Left lung (tissue), 10 donors: ENCODE measurements around the gene CLIC3. TPM values are rescaled to one million over a fixed set of nuclear protein-coding genes. Genes with fewer than 3 reads are reported as not detected.

Experiments used
- ATAC-seq: fragments of 200-7000 bp; cut with Tn5 transposase; one replicate; pipeline ENCODE4 v1.9.1; 2020; ENCODE audit warnings: moderate library complexity
- DNase-seq, 4 donors: peaks; one replicate each; pipeline ENCODE4 v3.0.0-alpha.2; 2013 to 2020
- H3K27ac ChIP-seq, 2 donors: fragments of 200-600 bp; sonication (generic) in 1 of 2; one replicate each; pipeline versions ENCODE4 v1.5.0 to v1.8.0; 2020 to 2021
- H3K27me3 ChIP-seq, 2 donors: fragments of 200-600 bp; sonication (generic) in 1 of 2; one replicate each; pipeline versions ENCODE4 v1.5.0 to v1.8.0; 2020 to 2021
- H3K36me3 ChIP-seq, 2 donors: fragments of 200-600 bp; sonication (generic) in 1 of 2; one replicate each; pipeline versions ENCODE4 v1.5.0 to v1.8.0; 2020 to 2021
- H3K4me1 ChIP-seq, 2 donors: fragments of 200-600 bp; one replicate each; pipeline ENCODE4 v1.8.0; 2021
- H3K4me3 ChIP-seq, 2 donors: fragments of 200-600 bp; sonication (generic) in 1 of 2; one replicate each; pipeline versions ENCODE4 v1.5.0 to v1.8.0; 2020 to 2021; ENCODE audit warnings: mild to moderate bottlenecking in 1 of 2
- H3K9me3 ChIP-seq, 2 donors: fragments of 200-600 bp; sonication (generic) in 1 of 2; one replicate each; pipeline versions ENCODE4 v1.5.0 to v1.8.0; 2020 to 2021
- CTCF ChIP-seq, 2 donors: fragments of 200-600 bp; sonication (generic) in 1 of 2; IDR thresholded peaks; one replicate each; pipeline versions ENCODE4 v1.5.0 to v1.8.0; 2021; ENCODE audit warnings: antibody characterized with exemption in 2 of 2
- intact Hi-C, 2 donors: fragments of 100-400 bp; cut with DNase I; formaldehyde crosslinking; loops; one replicate each; pipeline versions ENCODE4 v1.11.2 to v1.14.2; 2022
- polyA plus RNA-seq, 6 donors: library from polyadenylated mRNA; unstranded; fragments of 120-200 nt; gene quantifications; one replicate each; pipeline ENCODE4 v1.2.1, GENCODE V29; 2013; ENCODE audit not compliant: insufficient read length in 6 of 6
- total RNA-seq, 2 donors: library from RNA; stranded (reverse); fragmentation: NEBNext Ultra II Directional; extraction: Animal tissue kit (Norgen Biotek cat#: 25700); gene quantifications; one replicate each; pipeline ENCODE4 v1.2.1, GENCODE V29; 2021
- donor health status: DM: no; HTN: yes; CAD: no.
- donor health status: DM: no; HTN: no; CAD: no.

The CLIC3 gene
- total and polyA plus RNA-seq, 8 donors, result 30.7 to 85.4 (median 42.3) TPM

DNA sequence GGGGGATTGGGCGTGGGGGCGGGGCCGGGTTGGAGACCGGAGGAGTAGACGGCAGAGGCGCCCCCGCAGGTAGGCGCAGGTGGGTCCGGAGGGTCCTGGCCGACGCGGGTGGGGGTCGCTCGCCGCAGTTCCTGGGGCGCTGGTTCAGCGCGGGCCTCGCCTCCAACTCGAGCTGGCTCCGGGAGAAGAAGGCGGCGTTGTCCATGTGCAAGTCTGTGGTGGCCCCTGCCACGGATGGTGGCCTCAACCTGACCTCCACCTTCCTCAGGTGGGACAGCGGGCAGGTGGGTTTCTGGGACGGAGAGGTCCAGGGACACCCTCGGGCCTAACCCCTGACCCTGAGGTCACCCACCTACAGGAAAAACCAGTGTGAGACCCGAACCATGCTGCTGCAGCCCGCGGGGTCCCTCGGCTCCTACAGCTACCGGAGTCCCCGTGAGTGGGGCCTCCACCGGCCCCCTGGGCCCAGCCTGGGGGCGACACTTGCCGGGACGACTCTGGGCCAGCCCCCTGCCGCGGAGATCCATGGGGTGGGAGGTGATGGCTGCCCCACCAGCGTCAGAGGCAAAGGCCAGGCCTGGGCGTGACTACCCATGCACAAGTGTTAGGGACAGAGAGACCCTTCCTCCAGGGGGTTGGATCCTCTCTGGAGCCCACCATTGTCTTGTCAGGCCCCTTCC lies 17.4 kb downstream of the CLIC3 start:
- Histone ChIP-seq H3K4me3 (no peak overlapping the region), H3K4me1 (peaks cover 17 to 45% of the 10 kb centered on the region in 2 donors), H3K36me3 (no peaks in the 10 kb centered on the region), H3K27me3 (peaks cover 0 to 46% of the 10 kb centered on the region in 2 donors), H3K27ac (peak overlapping the region in 1 of 2 donors; percentile 78), H3K9me3 (no peaks in the 10 kb centered on the region)
- TF ChIP-seq CTCF (IDR thresholded peaks at IDR 0.05), result no peak
- ATAC-seq (no peak), DNase-seq (no peak)
- intact Hi-C loops, result no loop called here

DNA sequence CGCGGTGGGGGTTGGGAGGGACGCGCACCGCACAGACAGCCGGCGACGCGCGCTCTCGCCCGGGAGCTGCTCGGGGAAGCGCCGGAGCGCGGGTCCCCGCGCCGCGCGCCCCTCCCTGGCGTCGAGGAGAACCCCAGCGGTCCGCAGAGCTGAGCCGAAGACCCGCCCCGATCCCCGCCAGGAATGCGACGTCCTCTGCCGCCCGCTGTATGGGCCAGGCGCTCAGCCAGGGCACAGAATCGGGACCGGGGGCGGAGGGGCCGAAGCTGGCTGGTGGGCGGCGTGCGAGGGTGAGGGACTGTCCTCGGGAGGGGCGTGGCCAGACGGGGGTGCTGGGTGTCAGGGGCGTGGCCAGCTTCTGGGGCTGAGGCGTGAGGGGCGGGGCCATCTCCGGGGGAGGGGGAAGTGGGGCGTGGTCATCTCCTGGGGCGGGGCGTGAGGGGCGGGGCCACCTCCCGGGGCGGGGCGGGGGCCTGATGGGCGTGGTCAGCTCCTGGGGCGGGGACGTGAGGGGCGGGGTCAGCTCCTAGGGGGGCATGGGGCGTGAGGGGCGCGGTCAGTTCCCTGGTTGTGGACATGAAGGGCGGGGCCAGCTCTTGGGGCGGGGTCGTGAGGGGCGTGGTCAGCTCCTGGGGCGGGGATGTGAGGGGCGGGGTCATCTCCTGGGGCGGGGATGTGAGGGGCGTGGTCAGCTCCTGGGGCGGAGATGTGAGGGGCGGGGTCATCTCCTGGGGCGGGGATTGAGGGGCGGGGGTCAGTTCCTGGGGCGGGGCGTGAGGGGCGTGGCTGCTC lies 18.1 kb downstream of the CLIC3 start:
- DNase-seq, result peak in 3 of 4 donors; percentile 50 to 78 (median 68)
- Histone ChIP-seq H3K27me3 (peaks cover 0 to 39% of the 10 kb centered on the region in 2 donors), H3K4me3 (peak overlapping the region; percentile 31 to 40), H3K9me3 (no peaks in the 10 kb centered on the region), H3K36me3 (no peaks in the 10 kb centered on the region), H3K4me1 (peaks cover 17 to 50% of the 10 kb centered on the region in 2 donors), H3K27ac (peak overlapping the region; percentile 65 to 66)
- TF ChIP-seq CTCF (IDR thresholded peaks at IDR 0.05), result no peak
- intact Hi-C loops, result no loop called here
- ATAC-seq, result peak; percentile 60

- ATAC-seq (no peak), DNase-seq (no peak)
- H3K27me3 ChIP-seq, result peaks cover 0 to 34% of the 10 kb centered on the region in 2 donors
- no peaks in the 10 kb centered on the region for H3K36me3 ChIP-seq
- intact Hi-C loops, result no loop called here
- H3K4me3 ChIP-seq, result peak overlapping the region; percentile 31 to 40
- H3K9me3 ChIP-seq, result no peaks in the 10 kb centered on the region
- no peak for TF ChIP-seq CTCF (IDR thresholded peaks at IDR 0.05)
- H3K27ac ChIP-seq, result peak overlapping the region; percentile 65 to 66
- H3K4me1 ChIP-seq, result peaks cover 17 to 50% of the 10 kb centered on the region in 2 donors
Observed at GRCh38 chr9:136977649-136978072, 18.7 kb downstream of the CLIC3 start.

DNA sequence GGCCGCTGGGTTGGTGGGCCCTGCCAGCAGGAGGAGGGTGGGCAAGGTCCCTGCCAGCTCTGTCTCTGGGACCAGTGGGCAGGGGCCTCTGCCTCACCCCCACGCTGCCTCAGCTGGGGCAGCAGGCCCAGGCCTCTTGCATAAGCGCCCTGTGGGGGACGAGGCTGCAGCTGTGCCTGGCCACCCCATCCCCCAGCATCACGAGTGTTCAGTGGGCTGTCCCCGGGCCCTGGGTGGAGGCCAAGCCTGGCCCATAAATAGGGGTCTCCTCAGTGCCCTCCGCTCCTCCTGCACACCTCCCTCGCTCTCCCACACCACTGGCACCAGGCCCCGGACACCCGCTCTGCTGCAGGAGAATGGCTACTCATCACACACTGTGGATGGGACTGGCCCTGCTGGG lies 19.1 kb downstream of the CLIC3 start, which contains the start of gene PTGDS:
PTGDS (plus strand) TSS at position 282 of the 400 bp plus-strand sequence; CDS start at position 357, 75 bp downstream.
- no peak for TF ChIP-seq CTCF (IDR thresholded peaks at IDR 0.05)
- Histone ChIP-seq H3K27me3 (peaks cover 0 to 30% of the 10 kb centered on the region in 2 donors), H3K9me3 (no peaks in the 10 kb centered on the region), H3K4me3 (peak within 1 kb of the TSS; percentile 31 to 40), H3K4me1 (peaks cover 17 to 45% of the 10 kb centered on the region in 2 donors), H3K36me3 (no peaks in the 10 kb centered on the region), H3K27ac (peak within 1 kb of the TSS; percentile 65 to 66)
- DNase-seq (peak in 3 of 4 donors; percentile 58 to 82 (median 60)), ATAC-seq (peak; percentile 23)
- intact Hi-C loops, result no loop called here

- ATAC-seq (peak; percentile 4), DNase-seq (no peak)
- Histone ChIP-seq H3K27me3 (peaks cover 0 to 30% of the 10 kb centered on the region in 2 donors), H3K4me1 (peaks cover 17 to 44% of the 10 kb centered on the region in 2 donors), H3K27ac (peak overlapping the region; percentile 59 to 63), H3K36me3 (no peaks in the 10 kb centered on the region), H3K9me3 (no peaks in the 10 kb centered on the region), H3K4me3 (no peak overlapping the region)
- intact Hi-C loops, result no loop called here
- TF ChIP-seq CTCF (IDR thresholded peaks at IDR 0.05), result peak in 1 of 2 donors; percentile 32
Observed at GRCh38 chr9:136975644-136976043, 20.7 kb downstream of the CLIC3 start.
